ENCODE data around the gene OR51E1. TPM values are rescaled to one million over a fixed set of nuclear protein-coding genes. Genes with fewer than 3 reads are reported as not detected.

The OR51E1 gene
- total RNA-seq, 2 donors from 2014 or later = 0.12 to 1.3 TPM

DNA sequence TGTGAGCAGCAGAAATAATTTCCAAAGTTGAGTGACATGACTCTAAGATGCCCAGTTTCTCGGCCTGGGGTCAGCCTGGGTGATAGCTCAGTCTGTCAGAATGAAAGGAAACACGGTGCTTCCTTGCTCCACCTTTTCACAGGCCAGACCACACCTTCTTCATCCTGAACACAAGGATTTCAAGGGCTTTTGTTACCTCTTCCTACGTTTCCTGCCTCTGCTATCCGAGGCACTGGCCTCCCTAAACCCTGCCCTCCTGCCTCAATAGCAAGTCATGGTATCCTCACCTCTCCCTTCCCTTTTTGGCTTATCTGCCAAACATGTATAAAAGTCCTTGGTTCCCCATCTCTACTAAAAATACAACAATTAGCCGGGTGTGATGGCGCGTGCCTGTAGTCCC is 1.7 kb upstream of the OR51E1 start:
- H3K27me3 ChIP-seq = no peaks in the 10 kb centered on the region
- no peak overlapping the region for H3K4me3 ChIP-seq
- TF ChIP-seq, protein P1, sequence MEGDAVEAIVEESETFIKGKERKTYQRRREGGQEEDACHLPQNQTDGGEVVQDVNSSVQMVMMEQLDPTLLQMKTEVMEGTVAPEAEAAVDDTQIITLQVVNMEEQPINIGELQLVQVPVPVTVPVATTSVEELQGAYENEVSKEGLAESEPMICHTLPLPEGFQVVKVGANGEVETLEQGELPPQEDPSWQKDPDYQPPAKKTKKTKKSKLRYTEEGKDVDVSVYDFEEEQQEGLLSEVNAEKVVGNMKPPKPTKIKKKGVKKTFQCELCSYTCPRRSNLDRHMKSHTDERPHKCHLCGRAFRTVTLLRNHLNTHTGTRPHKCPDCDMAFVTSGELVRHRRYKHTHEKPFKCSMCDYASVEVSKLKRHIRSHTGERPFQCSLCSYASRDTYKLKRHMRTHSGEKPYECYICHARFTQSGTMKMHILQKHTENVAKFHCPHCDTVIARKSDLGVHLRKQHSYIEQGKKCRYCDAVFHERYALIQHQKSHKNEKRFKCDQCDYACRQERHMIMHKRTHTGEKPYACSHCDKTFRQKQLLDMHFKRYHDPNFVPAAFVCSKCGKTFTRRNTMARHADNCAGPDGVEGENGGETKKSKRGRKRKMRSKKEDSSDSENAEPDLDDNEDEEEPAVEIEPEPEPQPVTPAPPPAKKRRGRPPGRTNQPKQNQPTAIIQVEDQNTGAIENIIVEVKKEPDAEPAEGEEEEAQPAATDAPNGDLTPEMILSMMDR (IDR thresholded peaks at IDR 0.05) = no peak
- H3K27ac ChIP-seq = no peak overlapping the region
- DNase-seq (ENCODE audit: low spot score) = no peak
- no peaks in the 10 kb centered on the region for H3K9me3 ChIP-seq
- no peaks in the 10 kb centered on the region for H3K36me3 ChIP-seq
- H3K4me1 ChIP-seq = peaks cover 0 to 44% of the 10 kb centered on the region in 2 donors

DNA sequence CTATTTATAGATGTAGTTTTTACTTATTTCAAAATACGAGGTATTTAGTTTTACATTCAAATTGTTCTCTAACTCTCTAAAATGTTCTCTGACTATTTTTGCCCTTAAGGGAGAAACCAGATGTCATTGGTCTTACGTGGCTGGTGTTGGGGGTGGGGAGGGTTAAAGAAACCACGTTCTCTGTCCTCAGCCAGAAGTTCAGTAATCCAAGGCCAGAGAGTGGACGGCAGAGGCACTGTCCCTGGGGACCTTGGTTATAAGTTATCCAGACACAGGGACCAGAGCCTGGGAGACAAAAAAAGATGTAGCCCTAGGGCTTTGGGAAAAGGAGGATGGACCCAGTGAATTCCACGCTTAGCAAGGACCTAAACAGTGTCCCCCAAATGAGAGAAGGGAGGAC is 706 bp upstream of the OR51E1 start:
- Histone ChIP-seq H3K27me3 (no peaks in the 10 kb centered on the region), H3K4me3 (no peak overlapping the region), H3K36me3 (no peaks in the 10 kb centered on the region), H3K4me1 (peaks cover 0 to 49% of the 10 kb centered on the region in 2 donors), H3K9me3 (no peaks in the 10 kb centered on the region), H3K27ac (peak overlapping the region; percentile 40 to 42)
- TF ChIP-seq, protein P1 (IDR thresholded peaks at IDR 0.05) = no peak
- DNase-seq (ENCODE audit: low spot score) = no peak

DNA sequence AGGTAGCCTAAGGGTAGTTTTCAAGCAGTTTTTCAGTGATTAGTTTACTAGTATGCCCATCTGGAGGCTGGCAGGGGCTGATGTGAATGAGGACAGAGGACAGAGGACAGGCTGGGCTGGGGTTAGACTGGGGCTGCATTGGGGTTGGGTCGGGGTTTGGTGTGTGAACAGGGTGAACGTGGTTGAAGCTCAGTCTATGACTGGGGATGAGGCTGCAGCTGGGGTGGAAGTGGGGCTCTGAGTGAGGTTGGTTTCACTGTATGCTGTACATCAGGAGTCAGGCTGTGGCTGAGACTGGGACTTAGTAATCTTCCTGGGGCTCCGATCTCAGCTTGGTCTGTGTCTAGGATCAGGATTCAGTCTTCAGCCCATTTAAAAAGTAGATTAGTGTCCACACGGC is 451 bp downstream of the OR51E1 start:
- Histone ChIP-seq H3K27ac (peak overlapping the region in 1 of 2 donors; percentile 21), H3K4me3 (peak overlapping the region in 1 of 2 donors; percentile 28), H3K9me3 (no peaks in the 10 kb centered on the region), H3K4me1 (peaks cover 0 to 51% of the 10 kb centered on the region in 2 donors), H3K36me3 (no peaks in the 10 kb centered on the region), H3K27me3 (no peaks in the 10 kb centered on the region)
- TF ChIP-seq, protein P1 (IDR thresholded peaks at IDR 0.05) = no peak
- no peak for DNase-seq (ENCODE audit: low spot score)

DNA sequence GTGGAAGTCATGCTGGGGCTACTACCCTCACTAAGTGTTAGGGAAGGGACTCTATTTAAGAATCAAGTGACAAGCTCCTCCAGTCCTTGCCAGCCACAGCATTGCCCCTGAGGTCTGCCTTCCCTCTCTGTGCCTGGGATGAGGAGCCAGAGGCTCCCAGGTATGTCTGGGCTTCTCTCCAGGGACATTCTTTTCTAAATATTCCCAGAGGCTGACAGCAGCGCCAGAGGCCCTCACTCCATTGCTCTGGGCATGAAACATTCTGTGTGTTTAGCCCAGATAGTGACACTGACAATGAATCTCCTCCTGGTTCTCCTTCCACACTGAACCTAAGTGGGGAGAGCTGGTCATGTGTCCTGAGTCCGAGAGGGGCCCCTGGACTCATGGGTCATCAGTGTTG is 2.2 kb downstream of the OR51E1 start:
- TF ChIP-seq, protein P1 (IDR thresholded peaks at IDR 0.05) = no peak
- peak overlapping the region; percentile 31 to 83 for H3K27ac ChIP-seq
- no peaks in the 10 kb centered on the region for H3K27me3 ChIP-seq
- DNase-seq (ENCODE audit: low spot score) = no peak
- H3K4me3 ChIP-seq = no peak overlapping the region
- no peaks in the 10 kb centered on the region for H3K9me3 ChIP-seq
- peaks cover 0 to 51% of the 10 kb centered on the region in 2 donors for H3K4me1 ChIP-seq
- H3K36me3 ChIP-seq = no peaks in the 10 kb centered on the region

DNA sequence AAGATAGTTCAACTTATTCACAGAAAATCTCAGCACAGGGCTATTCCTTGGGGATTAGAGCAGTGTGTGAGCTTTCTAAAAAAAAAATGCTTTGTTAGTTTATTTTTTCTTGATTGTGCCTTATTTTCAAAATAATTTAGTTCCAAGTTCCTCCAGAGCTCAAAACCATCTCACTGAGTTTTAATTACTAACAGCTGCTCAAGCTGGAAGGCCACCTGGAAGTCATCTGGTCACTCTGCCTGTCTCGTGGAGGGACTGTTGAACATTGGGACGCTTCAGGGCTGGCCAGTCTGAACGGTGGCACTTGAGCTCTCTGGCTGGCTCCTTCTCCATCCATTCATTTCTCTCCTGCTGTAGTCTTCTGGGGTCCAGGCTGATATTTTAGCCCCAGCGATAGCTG is 4.0 kb downstream of the OR51E1 start:
- no peak overlapping the region for H3K4me3 ChIP-seq

More for the DNA sequence above, 4.0 kb downstream of the OR51E1 start:
- DNase-seq (ENCODE audit: low spot score) = no peak
- TF ChIP-seq, protein P1 (IDR thresholded peaks at IDR 0.05) = no peak
- Histone ChIP-seq H3K9me3 (no peaks in the 10 kb centered on the region), H3K4me1 (peaks cover 0 to 44% of the 10 kb centered on the region in 2 donors), H3K36me3 (no peaks in the 10 kb centered on the region), H3K27me3 (no peaks in the 10 kb centered on the region), H3K27ac (peak overlapping the region in 1 of 2 donors; percentile 83)

Measured in right atrium auricular region (tissue), 2 donors.